Liver (tissue), 9 donors: ENCODE measurements around the gene KSR2. TPM values are rescaled to one million over a fixed set of nuclear protein-coding genes. Genes with fewer than 3 reads are reported as not detected.

Experiments
- DNase-seq: peaks from one replicate; pipeline ENCODE4 v3.0.0-alpha.2; 2017; ENCODE audit warnings: low spot score
- H3K27ac ChIP-seq, 2 donors: one replicate each; pipeline ENCODE4 v1.7.0; 2013; ENCODE audit warnings: inconsistent platforms in 2 of 2, low read length in 2 of 2, control low read depth in 1 of 2, low read depth in 1 of 2, mild to moderate bottlenecking in 1 of 2
- H3K27me3 ChIP-seq, 4 donors: one replicate each; pipeline versions ENCODE4 v1.6.1 to v1.7.0; 2013; ENCODE audit warnings: low read length in 3 of 4, inconsistent platforms in 1 of 4, mild to moderate bottlenecking in 1 of 4, moderate library complexity in 1 of 4; ENCODE audit not compliant: control insufficient read depth in 4 of 4, insufficient read depth in 4 of 4
- H3K36me3 ChIP-seq, 4 donors: one replicate each; pipeline versions ENCODE4 v1.6.1 to v1.7.0; 2013; ENCODE audit warnings: low read length in 3 of 4, mild to moderate bottlenecking in 3 of 4, low read depth in 1 of 4, moderate library complexity in 1 of 4; ENCODE audit not compliant: control insufficient read depth in 4 of 4, insufficient read depth in 3 of 4
- H3K4me1 ChIP-seq, 4 donors: one replicate each; pipeline versions ENCODE4 v1.6.1 to v1.7.0; 2013; ENCODE audit warnings: low read length in 3 of 4, mild to moderate bottlenecking in 3 of 4, moderate library complexity in 1 of 4; ENCODE audit not compliant: control insufficient read depth in 4 of 4, insufficient read depth in 4 of 4
- H3K4me3 ChIP-seq, 3 donors: one replicate each; pipeline versions ENCODE4 v1.6.1 to v1.7.0; 2013; ENCODE audit warnings: low read length in 3 of 3, control low read depth in 1 of 3, low read depth in 1 of 3, mild to moderate bottlenecking in 1 of 3
- H3K9ac ChIP-seq, 2 donors: one replicate each; pipeline ENCODE4 v1.7.0; 2013; ENCODE audit warnings: low read length in 2 of 2, mild to moderate bottlenecking in 2 of 2, moderate library complexity in 2 of 2, control low read depth in 1 of 2, low read depth in 1 of 2
- H3K9me3 ChIP-seq, 4 donors: one replicate each; pipeline versions ENCODE4 v1.6.1 to v1.7.0; 2013; ENCODE audit warnings: low read length in 3 of 4; ENCODE audit not compliant: control insufficient read depth in 4 of 4
- ATF3 ChIP-seq: IDR thresholded peaks from 2 replicates; pipeline ENCODE4 v1.6.1; 2016; ENCODE audit warnings: antibody characterized with exemption
- CTCF ChIP-seq: fragments of 150-350 bp; IDR thresholded peaks from 2 replicates; pipeline ENCODE4 v1.5.1; 2017; ENCODE audit warnings: improper control_type of control experiment, low read depth, low read length; ENCODE audit not compliant: missing input control
- EGR1 ChIP-seq, 2 donors: IDR thresholded peaks; 2 replicates each; pipeline ENCODE4 v1.6.1; 2016 to 2018; ENCODE audit warnings: antibody characterized with exemption in 2 of 2, low read depth in 2 of 2
- FOXA1 ChIP-seq: IDR thresholded peaks from 2 replicates; pipeline ENCODE4 v1.6.1; 2016; ENCODE audit warnings: antibody characterized with exemption
- FOXA2 ChIP-seq: IDR thresholded peaks from 2 replicates; pipeline ENCODE4 v1.6.1; 2016; ENCODE audit warnings: antibody characterized with exemption
- GABPA ChIP-seq, 2 donors: IDR thresholded peaks in 1 of 2; conservative IDR thresholded peaks in 1 of 2; 2 replicates each; pipeline ENCODE4 v1.6.1; 2016; ENCODE audit warnings: antibody characterized with exemption in 2 of 2, mild to moderate bottlenecking in 1 of 2, moderate library complexity in 1 of 2
- HNF4A ChIP-seq, 2 donors: conservative IDR thresholded peaks; 2 replicates each; pipeline ENCODE4 v1.6.1; 2016; ENCODE audit warnings: antibody characterized with exemption in 2 of 2, mild to moderate bottlenecking in 2 of 2
- HNF4G ChIP-seq: IDR thresholded peaks from 2 replicates; pipeline ENCODE4 v1.6.1; 2016; ENCODE audit warnings: antibody characterized with exemption
- JUND ChIP-seq, 2 donors: IDR thresholded peaks; 2 replicates each; pipeline ENCODE4 v1.6.1; 2016; ENCODE audit warnings: antibody characterized with exemption in 2 of 2
- MAX ChIP-seq: IDR thresholded peaks from 2 replicates; pipeline ENCODE4 v1.6.1; 2016; ENCODE audit warnings: antibody characterized with exemption
- NR2F2 ChIP-seq: IDR thresholded peaks from 2 replicates; pipeline ENCODE4 v1.6.1; 2016; ENCODE audit warnings: antibody characterized with exemption
- REST ChIP-seq: IDR thresholded peaks from 2 replicates; pipeline ENCODE4 v1.6.1; 2016; ENCODE audit warnings: antibody characterized with exemption, mild to moderate bottlenecking
- RXRA ChIP-seq, 2 donors: IDR thresholded peaks; 2 replicates each; pipeline ENCODE4 v1.6.1; 2017 to 2018; ENCODE audit warnings: antibody characterized with exemption in 2 of 2, mild to moderate bottlenecking in 1 of 2
- SP1 ChIP-seq: IDR thresholded peaks from 2 replicates; pipeline ENCODE4 v1.6.1; 2018; ENCODE audit warnings: antibody characterized with exemption, mild to moderate bottlenecking
- TAF1 ChIP-seq: conservative IDR thresholded peaks from 2 replicates; pipeline ENCODE4 v1.6.1; 2016; ENCODE audit warnings: antibody characterized with exemption, mild to moderate bottlenecking
- YY1 ChIP-seq: IDR thresholded peaks from 2 replicates; pipeline ENCODE4 v1.6.1; 2016; ENCODE audit warnings: antibody characterized with exemption, mild to moderate bottlenecking
- ZBTB33 ChIP-seq: IDR thresholded peaks from 2 replicates; pipeline ENCODE4 v1.6.1; 2016; ENCODE audit warnings: antibody characterized with exemption
- WGBS: extraction: QIAGEN DNeasy Blood & Tissue Kit; methylation state at CpG from one replicate; pipeline ENCODE4 v1.1.7; 2013; 5-methylcytosine and 5-hydroxymethylcytosine counted together
- polyA plus RNA-seq, 2 donors: library from polyadenylated mRNA; stranded (reverse) in 1 of 2; unstranded in 1 of 2; fragments of 200-250 nt in 1 of 2; fragments of >200 nt in 1 of 2; fragmentation: Nextera tagmentation in 1 of 2; extraction: Ambion mirVana in 1 of 2; gene quantifications; one replicate each; pipeline versions ENCODE4 v1.2.1 to v1.2.3, GENCODE V29; 2013 to 2015
- total RNA-seq, 2 donors: library from RNA; depleted of rRNA; stranded (reverse); fragments of >200 nt; gene quantifications; one replicate each; pipeline ENCODE4 v1.2.3, GENCODE V29; 2014
- donor health status: healthy.
- donor health status: healthy.
- donor health status: healthy.
- donor health status: healthy.
- donor health status: healthy.

KSR2 gene
- total and polyA plus RNA-seq, 4 donors = under 0.01 to 0.02 (median under 0.01) TPM; not detected in 1

GRCh38 chr12:117967043-117967442 lies 1.7 kb downstream of the KSR2 start:
- Histone ChIP-seq H3K4me3 (no peak overlapping the region), H3K27ac (no peak overlapping the region), H3K27me3 (peaks cover 0 to 3% (median 0%) of the 10 kb centered on the region in 4 donors), H3K9ac (no peak overlapping the region), H3K9me3 (peaks cover 0 to 9% (median 4%) of the 10 kb centered on the region in 4 donors), H3K4me1 (peaks cover 0 to 7% (median 5%) of the 10 kb centered on the region in 4 donors), H3K36me3 (no peaks in the 10 kb centered on the region)
- 41% methylated on average over 4 of the region's 4 CpGs for WGBS
- TF ChIP-seq TAF1 (no peak), EGR1 (IDR thresholded peaks at IDR 0.05; ENCODE audit: low read depth in 2 of 2) (no peak), HNF4G (no peak), FOXA2 (no peak), RXRA (IDR thresholded peaks at IDR 0.05) (no peak), GABPA (IDR thresholded peaks at IDR 0.05 in 1 of 2, conservative IDR thresholded peaks at IDR 0.05 in 1 of 2) (no peak), HNF4A (conservative IDR thresholded peaks at IDR 0.05) (no peak), NR2F2 (no peak), FOXA1 (no peak), MAX (no peak), ZBTB33 (no peak), REST (no peak), CTCF (no peak), ATF3 (no peak), YY1 (no peak), JUND (IDR thresholded peaks at IDR 0.05) (no peak)
- DNase-seq = no peak

- Histone ChIP-seq H3K9ac (no peak overlapping the region), H3K4me3 (no peak overlapping the region), H3K27me3 (peaks cover 0 to 3% (median 0%) of the 10 kb centered on the region in 4 donors), H3K9me3 (peaks cover 0 to 8% (median 2%) of the 10 kb centered on the region in 4 donors), H3K36me3 (no peaks in the 10 kb centered on the region), H3K27ac (no peak overlapping the region), H3K4me1 (peaks cover 0 to 7% (median 5%) of the 10 kb centered on the region in 4 donors)
- DNase-seq = no peak
- WGBS = 48% methylated on average over 9 of the region's 9 CpGs
- TF ChIP-seq CTCF (no peak), ATF3 (no peak), ZBTB33 (no peak), TAF1 (no peak), FOXA2 (no peak), NR2F2 (no peak), HNF4A (conservative IDR thresholded peaks at IDR 0.05) (no peak), MAX (no peak), SP1 (no peak), JUND (IDR thresholded peaks at IDR 0.05) (no peak), FOXA1 (no peak), HNF4G (no peak)
These were observed 2.3 kb downstream of the KSR2 start for GRCh38 chr12:117966511-117966910.
